NCI-H226 (cell line): Measurements from ENCODE around the gene NDUFAB1.
"Not testable (repeated sequence)": the region's sequence is repeated elsewhere in the genome, so short reads cannot be mapped to it uniquely, and the experiment has no call there.

Source experiments
- DNase-seq: peaks from one replicate; pipeline ENCODE4 v3.0.0-alpha.2; 2015

The NDUFAB1 gene

DNA sequence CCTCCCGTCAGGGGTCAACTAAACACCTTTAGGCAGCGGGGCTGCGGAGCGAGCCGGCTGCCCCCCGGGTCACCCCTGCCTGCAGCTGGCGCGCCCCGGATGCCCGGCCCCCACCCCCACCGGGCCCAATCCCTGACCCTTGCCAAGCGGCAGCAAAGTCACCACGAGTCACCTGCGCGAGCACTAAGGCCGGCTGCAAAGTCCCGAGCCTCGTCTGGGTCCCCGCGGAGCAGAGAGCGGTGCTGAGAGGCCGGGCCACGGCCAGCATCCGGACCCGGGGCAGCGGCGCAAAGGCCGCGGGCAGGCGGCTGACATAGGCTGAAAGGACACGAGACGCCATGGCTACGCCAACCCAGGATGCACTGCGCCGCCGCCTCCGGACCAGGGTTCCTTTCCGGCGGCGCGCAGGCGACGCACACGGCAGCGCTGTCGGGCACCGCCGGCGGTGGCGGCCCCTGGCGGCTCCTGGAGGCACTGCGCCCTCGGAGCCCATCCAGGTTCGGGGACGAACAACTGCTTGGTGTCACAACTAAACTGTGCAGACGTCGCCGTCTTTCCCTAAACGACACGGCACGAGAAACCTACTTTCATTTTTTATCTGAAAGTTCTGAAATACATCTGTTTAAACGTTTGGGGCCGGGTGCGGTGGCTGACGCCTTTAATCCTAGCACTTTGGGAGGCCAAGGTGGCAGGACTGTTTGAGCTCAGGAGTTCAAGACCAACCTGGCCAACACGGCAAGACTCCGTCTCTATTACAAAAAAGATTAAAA lies at the start of gene NDUFAB1:
Gene NDUFAB1 (minus strand): TSS at position 366 of the 770 bp plus-strand sequence. CDS start 26 bp downstream, at position 340.
- peak; percentile 77 for DNase-seq

- DNase-seq: no peak
These were observed 46.2 kb upstream of the NDUFAB1 start for GRCh38 chr16:23642246-23642774.

- DNase-seq: peak; percentile 97
These were observed 45.0 kb upstream of the NDUFAB1 start, which contains the start of the genes DCTN5 and PALB2 for GRCh38 chr16:23640931-23641765. DCTN5 (plus strand) TSS chr16:23641466; CDS start chr16:23641543, 77 bp downstream. PALB2 (minus strand) TSS chr16:23641310; CDS start chr16:23641157, 153 bp downstream.

GRCh38 chr16:23640615-23640930 lies 44.5 kb upstream of the NDUFAB1 start:
- no peak for DNase-seq

DNA sequence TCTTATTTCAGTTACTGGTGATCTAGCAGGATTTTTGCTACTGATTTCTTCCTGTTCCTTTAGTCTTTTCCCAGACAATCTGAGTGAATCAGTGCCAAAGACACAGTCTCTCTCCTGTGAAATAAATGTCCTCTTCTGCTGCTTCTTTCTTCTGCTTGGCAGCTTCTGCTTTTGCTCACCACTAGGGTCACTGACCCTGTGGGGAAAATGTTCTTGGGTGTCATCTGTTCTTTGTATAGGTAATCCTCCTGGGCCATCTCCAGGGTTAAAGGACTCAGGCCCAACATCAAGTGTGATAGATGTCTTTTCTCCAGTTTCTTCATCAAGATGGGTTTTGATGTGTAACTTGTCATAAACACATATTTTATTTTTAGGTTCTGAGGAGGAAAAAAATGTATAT lies 39.8 kb upstream of the NDUFAB1 start:
- no peak for DNase-seq

DNA sequence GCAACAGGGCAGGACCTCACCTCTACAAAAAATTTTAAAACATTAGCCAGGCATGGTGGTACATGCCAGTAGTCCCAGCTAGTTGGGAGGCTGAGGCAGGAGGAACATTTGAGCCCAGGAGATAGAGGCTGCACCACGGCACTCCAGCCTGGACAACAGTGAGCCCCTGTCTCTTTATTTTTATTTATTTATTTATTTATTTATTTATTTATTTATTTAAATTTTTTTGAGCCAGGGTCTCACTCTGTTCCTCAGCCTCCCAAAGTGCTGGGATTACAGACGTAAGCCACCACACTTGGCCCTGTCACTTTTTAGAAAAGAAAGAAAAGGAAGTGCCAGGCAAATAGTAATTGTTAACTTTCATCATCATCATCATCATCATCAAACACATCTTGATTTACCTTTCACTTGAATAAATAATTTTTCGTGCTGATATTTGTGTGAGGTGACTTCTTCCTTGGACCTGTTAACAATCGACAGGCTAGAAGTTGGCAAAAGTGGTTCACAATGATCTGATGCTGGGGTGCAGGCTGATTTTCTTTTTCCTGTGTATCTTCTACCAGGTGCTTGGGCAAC lies 38.4 kb upstream of the NDUFAB1 start:
- DNase-seq: no peak

DNA sequence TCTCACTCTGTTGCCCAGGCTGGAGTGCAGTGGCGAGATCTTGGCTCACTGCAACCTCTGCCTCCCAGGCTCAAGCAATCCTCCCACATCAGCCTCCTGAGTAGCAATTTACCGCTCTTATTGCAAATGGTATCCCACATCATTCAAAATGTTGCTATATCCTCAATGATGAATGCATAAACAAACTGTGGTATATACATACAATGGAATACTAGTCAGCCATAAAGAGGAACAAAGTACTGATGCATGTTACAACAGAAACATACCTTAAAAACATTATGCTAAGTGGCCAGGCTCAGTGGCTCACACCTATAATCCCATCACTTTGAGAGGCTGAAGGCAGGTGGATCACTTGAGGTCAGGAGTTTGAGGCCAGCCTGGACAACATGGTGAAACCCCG lies 35.8 kb upstream of the NDUFAB1 start:
- DNase-seq: not testable (repeated sequence)

GRCh38 chr16:23629516-23629915 lies 33.4 kb upstream of the NDUFAB1 start:
- DNase-seq: no peak

- no peak for DNase-seq
These were observed 28.0 kb upstream of the NDUFAB1 start for GRCh38 chr16:23624092-23624491.

DNA sequence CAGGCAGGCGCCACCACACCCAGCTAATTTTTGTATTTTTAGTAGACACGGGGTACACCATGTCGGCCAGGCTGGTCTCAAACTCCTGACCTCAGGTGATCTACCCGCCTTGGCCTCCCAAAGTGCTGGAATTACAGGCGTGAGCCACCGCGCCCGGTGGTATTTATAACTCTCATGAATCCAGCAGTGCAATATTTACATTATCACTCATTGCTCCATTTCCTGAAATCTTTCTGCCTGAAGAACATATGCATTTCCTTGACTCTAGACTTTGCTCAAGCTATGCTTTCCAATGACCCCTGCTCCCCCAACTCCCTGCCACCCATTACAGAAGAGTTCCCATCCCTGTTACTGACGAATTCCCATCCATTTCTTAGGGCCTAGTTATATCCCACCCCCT lies 19.7 kb upstream of the NDUFAB1 start:
- no peak for DNase-seq

GRCh38 chr16:23611936-23612335 lies 15.8 kb upstream of the NDUFAB1 start:
- no peak for DNase-seq

- not testable (repeated sequence) for DNase-seq
These were observed 14.8 kb upstream of the NDUFAB1 start for GRCh38 chr16:23610905-23611304.

DNA sequence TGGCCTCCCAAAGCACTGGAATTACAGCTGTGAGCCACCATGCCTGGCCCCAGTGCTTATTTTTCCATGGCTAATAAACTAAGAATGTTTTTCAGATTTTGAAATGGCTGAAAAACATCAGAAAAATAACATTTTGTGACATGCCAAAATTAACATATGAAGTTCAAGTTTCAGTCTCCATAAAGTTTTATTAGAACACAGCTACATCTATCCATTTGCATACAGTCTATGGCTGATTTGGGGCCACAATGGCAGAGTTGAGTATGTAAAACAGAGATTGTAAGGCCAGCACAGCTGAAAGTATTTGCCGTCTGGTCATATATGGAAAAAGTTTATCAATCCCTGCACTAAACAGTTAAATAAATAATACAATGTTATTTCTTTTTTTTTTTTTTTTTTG lies 13.8 kb upstream of the NDUFAB1 start:
- no peak for DNase-seq

GRCh38 chr16:23608194-23608593 lies 12.1 kb upstream of the NDUFAB1 start:
- peak; percentile 86 for DNase-seq

DNA sequence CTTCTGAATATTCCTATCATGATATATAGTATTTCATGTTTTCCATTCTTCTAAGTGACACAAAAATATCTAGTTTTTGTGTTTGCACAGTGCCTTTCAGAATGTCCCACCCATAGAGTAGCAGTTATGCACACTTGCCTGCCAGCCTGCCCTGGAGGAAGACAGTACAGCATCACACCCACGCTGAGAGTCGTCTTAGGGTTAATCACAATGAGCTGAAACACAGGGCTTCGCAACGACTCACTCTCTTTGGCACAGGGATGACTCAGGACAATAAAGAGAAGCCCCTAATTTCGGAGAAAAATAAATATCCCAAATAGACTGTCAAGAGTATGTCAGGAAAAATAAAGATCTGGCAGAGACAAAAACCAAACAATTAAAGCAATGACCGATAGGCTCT lies 11.6 kb upstream of the NDUFAB1 start:
- DNase-seq: peak; percentile 15

GRCh38 chr16:23597003-23597756 lies 1.1 kb upstream of the NDUFAB1 start:
- DNase-seq: peak; percentile 18

GRCh38 chr16:23595246-23595950 lies 718 bp downstream of the NDUFAB1 start:
- no peak for DNase-seq

DNA sequence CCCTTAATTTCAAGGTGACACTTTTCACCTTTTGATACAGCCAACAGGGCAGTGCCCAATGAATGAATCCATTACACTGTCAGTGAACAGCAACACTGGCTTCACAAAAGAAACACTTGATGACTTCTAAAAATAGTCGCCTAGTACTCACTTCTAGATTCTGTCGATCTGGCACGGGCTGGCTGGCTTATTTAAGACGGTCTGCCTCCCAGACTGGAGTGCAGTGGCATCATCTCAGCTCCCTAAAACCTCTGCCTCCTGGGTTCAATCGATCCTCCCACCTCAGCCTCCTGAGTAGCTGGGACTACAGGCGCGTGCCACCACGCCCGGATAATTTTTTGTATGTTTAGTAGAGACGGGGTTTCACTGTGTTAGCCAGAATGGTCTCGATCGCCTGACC lies 1.9 kb downstream of the NDUFAB1 start:
- no peak for DNase-seq

GRCh38 chr16:23590181-23590580 lies 5.9 kb downstream of the NDUFAB1 start:
- no peak for DNase-seq

- DNase-seq: peak; percentile 43
These were observed 8.4 kb downstream of the NDUFAB1 start for GRCh38 chr16:23587726-23588125.

DNA sequence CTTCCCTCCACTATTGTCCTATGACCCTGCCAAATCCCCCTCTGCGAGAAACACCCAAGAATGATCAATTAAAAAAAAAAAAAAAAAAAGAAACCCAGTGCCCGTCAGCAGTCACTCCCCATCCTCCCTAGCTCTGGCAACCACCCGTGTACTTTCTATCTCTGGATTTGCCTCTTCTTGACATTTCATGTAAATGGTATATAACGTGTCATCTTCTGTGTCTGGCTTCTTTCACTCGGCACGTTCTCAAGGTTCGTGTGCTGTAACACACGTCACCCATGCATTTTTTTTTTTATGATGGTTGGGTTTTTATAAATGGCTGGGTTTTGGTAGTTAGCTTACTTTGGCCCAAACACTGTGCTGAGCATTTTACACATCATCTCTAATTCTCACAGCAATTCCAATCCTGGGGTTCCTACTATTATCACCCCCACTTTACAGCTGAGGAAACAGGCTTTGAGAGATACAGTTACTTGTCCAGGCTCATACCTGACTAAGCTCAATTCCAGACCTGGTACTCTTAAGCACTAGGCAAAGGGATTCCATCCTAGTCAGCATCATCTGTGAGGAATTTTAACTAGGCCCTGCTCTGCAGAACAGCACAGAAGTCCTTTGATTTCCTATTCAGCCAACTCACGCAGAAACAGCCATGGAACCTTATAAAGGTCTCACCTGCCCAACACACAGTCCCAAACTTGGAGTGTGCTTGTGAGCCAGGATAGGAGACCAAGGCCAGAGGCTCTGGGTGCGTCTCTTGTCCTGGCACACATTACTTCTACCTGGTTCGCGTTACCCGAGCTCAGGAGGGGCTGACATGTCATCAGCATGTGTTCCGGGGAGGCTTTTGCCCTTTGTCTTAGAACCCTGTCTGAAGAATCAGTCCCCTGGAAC lies 11.7 kb downstream of the NDUFAB1 start:
- no peak for DNase-seq
